IMR-90 (cell line): ENCODE data around the gene TMEM92. TPM values are rescaled to one million over a fixed set of nuclear protein-coding genes. Genes with fewer than 3 reads are reported as not detected.
A peak's percentile ranks its signal among the peaks of the same experiment; 100 is the strongest.

Source experiments
- ATAC-seq: fragments of 200-7000 bp; cut with Tn5 transposase; 2 replicates; pipeline ENCODE4 v1.9.1; 2020; ENCODE audit warnings: low read depth, mild to moderate bottlenecking, moderate library complexity
- BruUV-seq: library from RNA; stranded (reverse); fragments of 400-500 nt; replicated peaks from 2 replicates; lab custom pipeline; 2021; lab: Mats Ljungman, UMichigan
- CTCF ChIA-PET: fragments of 300-600 bp; formaldehyde crosslinking; extraction: SDS; loops from one replicate; lab custom pipeline; 2021; ENCODE audit warnings: antibody characterized with exemption; lab: Yijun Ruan, JAX
- POLR2A ChIA-PET: fragments of 300-600 bp; sonication (Branson Sonifier 250); formaldehyde crosslinking; loops from one replicate; lab custom pipeline; 2022; ENCODE audit warnings: antibody characterized with exemption; ENCODE audit not compliant: unreplicated experiment; lab: Charles Lee
- DNase-seq: peaks from one replicate; pipeline ENCODE4 v3.0.0; 2013
- H2AFZ ChIP-seq: replicated peaks from 2 replicates; pipeline ENCODE3; 2013; ENCODE audit warnings: low read length, mild to moderate bottlenecking; ENCODE audit not compliant: poor library complexity
- H2AK5ac ChIP-seq: 2 replicates; pipeline ENCODE4 v1.6.1; 2013; ENCODE audit warnings: low read depth, low read length, inconsistent platforms
- H2AK9ac ChIP-seq: replicated peaks from 2 replicates; pipeline ENCODE3; 2013; ENCODE audit warnings: mild to moderate bottlenecking, low read depth, low read length, moderate library complexity; ENCODE audit not compliant: poor library complexity
- H2BK120ac ChIP-seq: 2 replicates; pipeline ENCODE4 v1.6.1; 2013; ENCODE audit warnings: low read depth, low read length, inconsistent platforms
- H2BK15ac ChIP-seq: 3 replicates; pipeline ENCODE4 v1.6.1; 2013; ENCODE audit warnings: low read depth, low read length, inconsistent platforms
- H2BK20ac ChIP-seq: 2 replicates; pipeline ENCODE4 v1.6.1; 2013; ENCODE audit warnings: low read depth, mild to moderate bottlenecking, inconsistent platforms, low read length, moderate library complexity
- H2BK5ac ChIP-seq: 2 replicates; pipeline ENCODE4 v1.6.1; 2013; ENCODE audit warnings: mild to moderate bottlenecking, low read depth, low read length, inconsistent platforms; ENCODE audit not compliant: poor library complexity, severe bottlenecking
- H3K14ac ChIP-seq: replicated peaks from 2 replicates; pipeline ENCODE4 v1.6.1; 2013; ENCODE audit warnings: low read depth, low read length, inconsistent platforms
- H3K18ac ChIP-seq: 2 replicates; pipeline ENCODE4 v1.6.1; 2013; ENCODE audit warnings: low read depth, low read length, control low read depth
- H3K23ac ChIP-seq: 2 replicates; pipeline ENCODE4 v1.6.1; 2013; ENCODE audit warnings: low read depth, low read length, inconsistent platforms
- H3K27ac ChIP-seq: 2 replicates; pipeline ENCODE4 v1.5.1; 2013; ENCODE audit warnings: mild to moderate bottlenecking, control low read depth, low read length; ENCODE audit not compliant: insufficient read depth
- H3K27me3 ChIP-seq: 2 replicates; pipeline ENCODE4 v1.6.1; 2013; ENCODE audit warnings: low read length; ENCODE audit not compliant: control insufficient read depth, insufficient read depth
- H3K36me3 ChIP-seq: 2 replicates; pipeline ENCODE4 v1.6.1; 2013; ENCODE audit warnings: low read length, mixed read lengths; ENCODE audit not compliant: control insufficient read depth, insufficient read depth
- H3K4ac ChIP-seq: 2 replicates; pipeline ENCODE4 v1.6.1; 2013; ENCODE audit warnings: low read depth, low read length, inconsistent platforms
- H3K4me1 ChIP-seq: 2 replicates; pipeline ENCODE4 v1.6.1; 2013; ENCODE audit warnings: low read length, mixed read lengths; ENCODE audit not compliant: control insufficient read depth, insufficient read depth
- H3K4me2 ChIP-seq: 2 replicates; pipeline ENCODE4 v1.6.1; 2013; ENCODE audit warnings: low read depth, mild to moderate bottlenecking, control low read depth, low read length, moderate library complexity
- H3K4me3 ChIP-seq: 2 replicates; pipeline ENCODE4 v1.5.1; 2013; ENCODE audit warnings: low read depth, mild to moderate bottlenecking, control low read depth, low read length, moderate library complexity; ENCODE audit not compliant: insufficient read depth
- H3K56ac ChIP-seq: 2 replicates; pipeline ENCODE4 v1.6.1; 2013; ENCODE audit warnings: low read length, inconsistent platforms; ENCODE audit not compliant: insufficient read depth; ENCODE audit errors: extremely low read depth
- H3K79me1 ChIP-seq, 2 experiments: 2 replicates each; pipeline ENCODE4 v1.6.1; 2013; ENCODE audit warnings: low read length in 2 of 2, inconsistent platforms in 1 of 2, low read depth in 1 of 2
- H3K9ac ChIP-seq: 2 replicates; pipeline ENCODE4 v1.6.1; 2013; ENCODE audit warnings: low read depth, low read length, control low read depth
- H3K9me1 ChIP-seq: 2 replicates; pipeline ENCODE4 v1.6.1; 2013; ENCODE audit warnings: low read length, inconsistent platforms; ENCODE audit not compliant: insufficient read depth
- H3K9me3 ChIP-seq: 2 replicates; pipeline ENCODE4 v1.6.1; 2013; ENCODE audit warnings: low read length; ENCODE audit not compliant: control insufficient read depth, insufficient read depth
- H4K20me1 ChIP-seq: 2 replicates; pipeline ENCODE4 v1.6.1; 2013; ENCODE audit warnings: low read length, inconsistent platforms; ENCODE audit not compliant: insufficient read depth
- H4K5ac ChIP-seq: 2 replicates; pipeline ENCODE4 v1.6.1; 2013; ENCODE audit warnings: mild to moderate bottlenecking, low read depth, low read length, control low read depth
- H4K8ac ChIP-seq, 2 experiments: 2 replicates each; pipeline ENCODE4 v1.6.1; 2013; ENCODE audit warnings: low read depth in 2 of 2, low read length in 2 of 2, control low read depth in 1 of 2, inconsistent platforms in 1 of 2
- H4K91ac ChIP-seq: 2 replicates; pipeline ENCODE4 v1.6.1; 2013; ENCODE audit warnings: low read depth, low read length, inconsistent platforms; ENCODE audit not compliant: insufficient read depth
- BHLHE40 ChIP-seq: fragments of 150-350 bp; IDR thresholded peaks from 2 replicates; pipeline ENCODE4 v1.6.1; 2016; ENCODE audit warnings: mild to moderate bottlenecking, low read depth, low read length
- CHD1 ChIP-seq: IDR thresholded peaks from 2 replicates; pipeline ENCODE4 v1.6.1; 2012; ENCODE audit warnings: low read depth, low read length, improper control_type of control experiment
- FOS ChIP-seq: fragments of 150-350 bp; IDR thresholded peaks from 2 replicates; pipeline ENCODE4 v1.6.1; 2016; ENCODE audit warnings: low read depth, low read length
- MAFK ChIP-seq: IDR thresholded peaks from 2 replicates; pipeline ENCODE4 v1.6.1; 2012; ENCODE audit warnings: low read depth, low read length, improper control_type of control experiment
- MAZ ChIP-seq: IDR thresholded peaks from 2 replicates; pipeline ENCODE4 v1.6.1; 2012; ENCODE audit warnings: low read depth, mild to moderate bottlenecking, low read length, improper control_type of control experiment, moderate library complexity, borderline replicate concordance
- NFE2L2 ChIP-seq: fragments of 150-350 bp; IDR thresholded peaks from 2 replicates; pipeline ENCODE4 v1.6.1; 2016; ENCODE audit warnings: low read depth, mild to moderate bottlenecking, low read length
- POLR2A ChIP-seq: IDR thresholded peaks from 2 replicates; pipeline ENCODE4 v1.6.1; 2012; ENCODE audit warnings: mild to moderate bottlenecking, low read depth, low read length
- RAD21 ChIP-seq: IDR thresholded peaks from 2 replicates; pipeline ENCODE4 v1.6.1; 2012; ENCODE audit warnings: low read length, improper control_type of control experiment
- RCOR1 ChIP-seq: IDR thresholded peaks from 2 replicates; pipeline ENCODE4 v1.6.1; 2012; ENCODE audit warnings: mild to moderate bottlenecking, low read length, improper control_type of control experiment; ENCODE audit not compliant: insufficient replicate concordance
- RFX5 ChIP-seq: IDR thresholded peaks from 2 replicates; pipeline ENCODE4 v1.8.0; 2012; ENCODE audit warnings: low read depth, mild to moderate bottlenecking, low read length, moderate library complexity
- SMC3 ChIP-seq: fragments of 150-350 bp; IDR thresholded peaks from 2 replicates; pipeline ENCODE4 v1.6.1; 2016; ENCODE audit warnings: low read depth, mild to moderate bottlenecking, antibody characterized with exemption, low read length, moderate library complexity
- WGBS, 2 experiments: methylation state at CpG; one replicate each; pipeline versions ENCODE4 v1.1.5 to v1.1.7; 2013; ENCODE audit warnings: missing lambda C conversion rate in 2 of 2; ENCODE audit not compliant: insufficient read length in 1 of 2; ENCODE audit errors: extremely low coverage in 2 of 2; 5-methylcytosine and 5-hydroxymethylcytosine counted together
- dilution Hi-C: fragments of 300-500 bp; cut with HindIII; formaldehyde crosslinking; loops from one replicate; pipeline ENCODE4 v1.14.3; 2018; ENCODE audit warnings: low sequenced_read_pairs; ENCODE audit not compliant: unreplicated experiment
- in situ Hi-C: fragments of 300-500 bp; cut with MboI; formaldehyde crosslinking; loops from 3 replicates; pipeline ENCODE4 v1.14.3; 2019; ENCODE audit warnings: low sequenced_read_pairs, inconsistent platforms, mixed read lengths
- intact Hi-C: fragments of 100-400 bp; cut with micrococcal nuclease; formaldehyde crosslinking; loops from 2 replicates; pipeline ENCODE4 v1.10.0; 2022
- polyA plus RNA-seq, 3 experiments: library from polyadenylated mRNA; depleted of rRNA; stranded (reverse); fragments of >200 nt; gene quantifications; 2 replicates each; pipeline ENCODE4 v1.2.3, GENCODE V29; 2012; ENCODE audit warnings: low replicate concordance in 1 of 3
- total RNA-seq: library from RNA; depleted of rRNA; stranded (reverse); fragments of >200 nt; gene quantifications from 2 replicates; pipeline ENCODE4 v1.2.3, GENCODE V29; 2012
- TF ChIP-seq, protein P1 (sequence below): conservative IDR thresholded peaks from 2 replicates; pipeline ENCODE4 v1.5.1; 2012; ENCODE audit warnings: mild to moderate bottlenecking, low read depth, low read length, improper control_type of control experiment

The TMEM92 gene
- total and polyA plus RNA-seq, 2 of the 4 experiments (the other 2 are of a cell fraction) = 0.18 to 1.7 TPM

DNA sequence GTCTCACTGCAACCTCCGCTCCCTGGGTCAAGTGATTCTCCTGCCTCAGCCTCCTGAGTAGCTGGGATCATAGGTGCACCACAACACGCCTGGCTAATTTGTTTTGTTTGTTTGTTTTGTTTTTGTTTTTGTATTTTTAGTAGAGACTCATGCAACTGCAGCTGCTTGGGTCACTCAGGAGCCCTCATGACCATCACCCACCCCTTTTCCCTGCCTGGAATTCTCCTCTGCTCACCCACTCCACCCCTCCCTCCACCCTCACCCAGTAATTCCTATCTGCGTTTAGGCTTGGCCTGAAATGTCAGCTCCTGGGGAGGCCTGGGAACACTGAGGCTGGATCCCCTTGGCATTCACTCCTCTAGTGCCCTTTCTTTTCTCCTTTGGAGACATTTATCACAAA lies 25.5 kb downstream of the TMEM92 start:
- H2BK15ac ChIP-seq = no peak overlapping the region
- TF ChIP-seq POLR2A = no peak
- TF ChIP-seq, protein P1, sequence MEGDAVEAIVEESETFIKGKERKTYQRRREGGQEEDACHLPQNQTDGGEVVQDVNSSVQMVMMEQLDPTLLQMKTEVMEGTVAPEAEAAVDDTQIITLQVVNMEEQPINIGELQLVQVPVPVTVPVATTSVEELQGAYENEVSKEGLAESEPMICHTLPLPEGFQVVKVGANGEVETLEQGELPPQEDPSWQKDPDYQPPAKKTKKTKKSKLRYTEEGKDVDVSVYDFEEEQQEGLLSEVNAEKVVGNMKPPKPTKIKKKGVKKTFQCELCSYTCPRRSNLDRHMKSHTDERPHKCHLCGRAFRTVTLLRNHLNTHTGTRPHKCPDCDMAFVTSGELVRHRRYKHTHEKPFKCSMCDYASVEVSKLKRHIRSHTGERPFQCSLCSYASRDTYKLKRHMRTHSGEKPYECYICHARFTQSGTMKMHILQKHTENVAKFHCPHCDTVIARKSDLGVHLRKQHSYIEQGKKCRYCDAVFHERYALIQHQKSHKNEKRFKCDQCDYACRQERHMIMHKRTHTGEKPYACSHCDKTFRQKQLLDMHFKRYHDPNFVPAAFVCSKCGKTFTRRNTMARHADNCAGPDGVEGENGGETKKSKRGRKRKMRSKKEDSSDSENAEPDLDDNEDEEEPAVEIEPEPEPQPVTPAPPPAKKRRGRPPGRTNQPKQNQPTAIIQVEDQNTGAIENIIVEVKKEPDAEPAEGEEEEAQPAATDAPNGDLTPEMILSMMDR = no peak
- no peak for TF ChIP-seq RCOR1
- no peak for TF ChIP-seq BHLHE40
- TF ChIP-seq RAD21 = no peak
- no peak for TF ChIP-seq SMC3
- no peak for TF ChIP-seq FOS
- TF ChIP-seq CHD1 = no peak
- TF ChIP-seq RFX5 = no peak
- TF ChIP-seq MAZ = no peak
- TF ChIP-seq NFE2L2 = no peak
- no peak for TF ChIP-seq MAFK
- H3K27me3 ChIP-seq = no peaks in the 10 kb centered on the region
- peak overlapping the region; percentile 37; the same call in 1 of the 2 replicates for H2AK5ac ChIP-seq
- H3K36me3 ChIP-seq = no peaks in the 10 kb centered on the region
- no peak overlapping the region for H3K56ac ChIP-seq
- no peak overlapping the region for H2BK20ac ChIP-seq
- H4K8ac ChIP-seq = no peak overlapping the region
- ATAC-seq (no peak), DNase-seq (no peak)
- BruUV-seq = no TSS peak
- WGBS, 2 experiments = no CpG with 5 or more reads among the region's 3 CpGs
- H3K4me2 ChIP-seq = no peak overlapping the region
- in situ Hi-C loops (loop anchor here (5.0 to 25.0 kb wide), 2 partner anchors 207 to 412 kb away; no protein-coding TSS in a partner anchor), intact Hi-C loops (loop anchor here (10.0 kb wide), 1 partner anchor 265 kb away; no protein-coding TSS in a partner anchor), dilution Hi-C loops (no loop called here)
- H2BK120ac ChIP-seq = no peak overlapping the region
- H2AFZ ChIP-seq = no peak overlapping the region
- 0 out of 2 replicates have a peak overlapping the region, but pooled peaks have one; percentile 17 for H3K4ac ChIP-seq
- H3K18ac ChIP-seq = no peak overlapping the region
- no peaks in the 10 kb centered on the region for H4K20me1 ChIP-seq
- H3K23ac ChIP-seq = no peak overlapping the region
- H3K9me3 ChIP-seq = no peaks in the 10 kb centered on the region
- peaks cover 6% of the 10 kb centered on the region for H3K9me1 ChIP-seq
- no peaks in the 10 kb centered on the region for H3K79me1 ChIP-seq
- H3K4me3 ChIP-seq = no peak overlapping the region
- no peak overlapping the region for H2AK9ac ChIP-seq
- ChIA-PET CTCF (interaction anchor here (0.7 to 0.9 kb wide), 2 partner anchors 130 to 206 kb away, joined by 6 to 9 read pairs; no protein-coding TSS in a partner anchor), POLR2A (no interaction called here)
- H3K9ac ChIP-seq = no peak overlapping the region
- no peak overlapping the region for H4K91ac ChIP-seq
- H4K5ac ChIP-seq = no peak overlapping the region
- H3K4me1 ChIP-seq = peaks cover 6% of the 10 kb centered on the region
- no peak overlapping the region for H3K27ac ChIP-seq
- H2BK5ac ChIP-seq = no peak overlapping the region
- H3K14ac ChIP-seq = no peak overlapping the region
